ENCODE results near the gene LAMA3. TPM values are rescaled to one million over a fixed set of nuclear protein-coding genes. Genes with fewer than 3 reads are reported as not detected.

The LAMA3 gene
- total RNA-seq, 4 donors from 2014 or later = 46.3 to 80.6 (median 67.1) TPM

- H3K27ac ChIP-seq = peak overlapping the region in 1 of 4 donors; percentile 10
- TF ChIP-seq, protein P1, sequence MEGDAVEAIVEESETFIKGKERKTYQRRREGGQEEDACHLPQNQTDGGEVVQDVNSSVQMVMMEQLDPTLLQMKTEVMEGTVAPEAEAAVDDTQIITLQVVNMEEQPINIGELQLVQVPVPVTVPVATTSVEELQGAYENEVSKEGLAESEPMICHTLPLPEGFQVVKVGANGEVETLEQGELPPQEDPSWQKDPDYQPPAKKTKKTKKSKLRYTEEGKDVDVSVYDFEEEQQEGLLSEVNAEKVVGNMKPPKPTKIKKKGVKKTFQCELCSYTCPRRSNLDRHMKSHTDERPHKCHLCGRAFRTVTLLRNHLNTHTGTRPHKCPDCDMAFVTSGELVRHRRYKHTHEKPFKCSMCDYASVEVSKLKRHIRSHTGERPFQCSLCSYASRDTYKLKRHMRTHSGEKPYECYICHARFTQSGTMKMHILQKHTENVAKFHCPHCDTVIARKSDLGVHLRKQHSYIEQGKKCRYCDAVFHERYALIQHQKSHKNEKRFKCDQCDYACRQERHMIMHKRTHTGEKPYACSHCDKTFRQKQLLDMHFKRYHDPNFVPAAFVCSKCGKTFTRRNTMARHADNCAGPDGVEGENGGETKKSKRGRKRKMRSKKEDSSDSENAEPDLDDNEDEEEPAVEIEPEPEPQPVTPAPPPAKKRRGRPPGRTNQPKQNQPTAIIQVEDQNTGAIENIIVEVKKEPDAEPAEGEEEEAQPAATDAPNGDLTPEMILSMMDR (IDR thresholded peaks at IDR 0.05) = no peak
- TF ChIP-seq POLR2A (IDR thresholded peaks at IDR 0.05) = no peak
- TF ChIP-seq EP300 (IDR thresholded peaks at IDR 0.05) = no peak
- WGBS, 2 donors = 66 to 69% methylated on average over 7 of the region's 7 CpGs
- peaks cover 0 to 53% (median 0%) of the 10 kb centered on the region in 3 donors for H3K36me3 ChIP-seq
- DNase-seq (ENCODE audit: low spot score in 2 of 2) = no peak
- H3K9me3 ChIP-seq = no peaks in the 10 kb centered on the region
- H3K4me1 ChIP-seq = peaks cover 0 to 5% (median 0%) of the 10 kb centered on the region in 4 donors
- H3K4me3 ChIP-seq = no peak overlapping the region
- no peaks in the 10 kb centered on the region for H3K27me3 ChIP-seq
These were observed 187.7 kb downstream of the LAMA3 start for GRCh38 chr18:23876921-23877320.

- TF ChIP-seq EP300 (IDR thresholded peaks at IDR 0.05) (no peak), POLR2A (IDR thresholded peaks at IDR 0.05) (no peak)
- TF ChIP-seq, protein P1 (IDR thresholded peaks at IDR 0.05) = no peak
- H3K4me3 ChIP-seq = no peak overlapping the region
- peaks cover 0 to 1% (median 0%) of the 10 kb centered on the region in 4 donors for H3K4me1 ChIP-seq
- peak overlapping the region in 1 of 4 donors; percentile 10 for H3K27ac ChIP-seq
- no peaks in the 10 kb centered on the region for H3K9me3 ChIP-seq
- 63 to 64% methylated on average over 4 of the region's 4 CpGs for WGBS, 2 donors
- peaks cover 0 to 53% (median 0%) of the 10 kb centered on the region in 3 donors for H3K36me3 ChIP-seq
- no peak for DNase-seq (ENCODE audit: low spot score in 2 of 2)
- no peaks in the 10 kb centered on the region for H3K27me3 ChIP-seq
These were observed 188.1 kb downstream of the LAMA3 start for GRCh38 chr18:23877371-23877770.

DNA sequence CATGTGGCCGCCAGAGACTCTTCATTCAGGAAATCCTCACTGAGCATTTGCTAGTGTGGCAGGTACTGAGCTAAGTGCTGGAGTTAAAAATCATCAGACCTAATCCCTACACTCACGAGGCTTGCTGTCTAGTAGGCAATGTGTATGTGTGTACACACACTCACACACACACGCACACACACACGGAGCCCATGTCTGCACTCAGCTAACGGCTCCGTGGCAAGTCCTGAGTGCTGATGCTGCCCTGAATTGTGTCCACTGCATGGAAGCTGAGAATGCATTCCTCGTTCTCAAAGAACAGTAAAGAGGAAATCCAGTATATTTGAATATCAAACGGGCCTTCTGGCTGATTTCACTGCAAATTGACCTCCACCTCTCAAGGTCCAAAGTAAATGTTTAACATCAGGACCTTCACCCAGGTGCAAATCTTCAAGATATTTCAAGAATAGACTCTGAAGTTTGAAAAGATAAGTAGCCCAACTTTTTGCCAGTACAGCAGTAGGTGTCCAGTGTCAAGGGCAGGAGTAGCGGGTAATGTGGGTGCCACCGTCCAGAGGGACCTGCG lies 189.2 kb downstream of the LAMA3 start:
- TF ChIP-seq, protein P1 (IDR thresholded peaks at IDR 0.05) = no peak
- TF ChIP-seq POLR2A (IDR thresholded peaks at IDR 0.05) (no peak), EP300 (IDR thresholded peaks at IDR 0.05) (no peak)
- Histone ChIP-seq H3K27ac (no peak overlapping the region), H3K9me3 (no peaks in the 10 kb centered on the region), H3K4me3 (no peak overlapping the region), H3K27me3 (no peaks in the 10 kb centered on the region), H3K4me1 (peaks cover 0 to 9% (median 4%) of the 10 kb centered on the region in 4 donors), H3K36me3 (peaks cover 0 to 52% (median 0%) of the 10 kb centered on the region in 3 donors)
- WGBS, 2 donors = 85 to 90% methylated on average over 11 of the region's 11 CpGs
- DNase-seq (ENCODE audit: low spot score in 2 of 2) = no peak

DNA sequence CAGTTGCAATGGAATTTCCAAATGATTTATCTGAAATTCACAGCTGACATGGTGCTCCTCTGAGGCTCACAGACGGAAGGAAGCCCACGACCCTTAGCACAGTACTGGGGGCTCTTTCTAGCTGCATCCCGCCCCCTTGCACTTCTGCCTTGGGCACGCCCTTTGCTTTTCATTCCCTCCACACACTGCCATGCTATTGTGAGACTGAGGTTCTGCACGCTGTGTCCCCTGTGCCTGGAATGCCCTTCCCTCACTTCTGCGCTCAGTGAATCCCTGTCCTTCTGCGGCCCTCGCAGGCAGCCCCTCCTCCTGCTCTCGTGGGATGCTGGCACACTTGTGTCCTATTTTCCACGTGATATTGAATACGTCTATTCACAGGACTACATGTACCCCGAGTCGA lies 189.9 kb downstream of the LAMA3 start:
- Histone ChIP-seq H3K36me3 (peaks cover 0 to 52% (median 0%) of the 10 kb centered on the region in 3 donors), H3K27ac (no peak overlapping the region), H3K4me1 (peaks cover 0 to 15% (median 5%) of the 10 kb centered on the region in 4 donors), H3K9me3 (no peaks in the 10 kb centered on the region), H3K4me3 (no peak overlapping the region), H3K27me3 (no peaks in the 10 kb centered on the region)
- WGBS, 2 donors = 66 to 70% methylated on average over 13 of the region's 13 CpGs
- DNase-seq (ENCODE audit: low spot score in 2 of 2) = no peak
- TF ChIP-seq POLR2A (IDR thresholded peaks at IDR 0.05) (no peak), EP300 (IDR thresholded peaks at IDR 0.05) (no peak)
- TF ChIP-seq, protein P1 (IDR thresholded peaks at IDR 0.05) = no peak

DNA sequence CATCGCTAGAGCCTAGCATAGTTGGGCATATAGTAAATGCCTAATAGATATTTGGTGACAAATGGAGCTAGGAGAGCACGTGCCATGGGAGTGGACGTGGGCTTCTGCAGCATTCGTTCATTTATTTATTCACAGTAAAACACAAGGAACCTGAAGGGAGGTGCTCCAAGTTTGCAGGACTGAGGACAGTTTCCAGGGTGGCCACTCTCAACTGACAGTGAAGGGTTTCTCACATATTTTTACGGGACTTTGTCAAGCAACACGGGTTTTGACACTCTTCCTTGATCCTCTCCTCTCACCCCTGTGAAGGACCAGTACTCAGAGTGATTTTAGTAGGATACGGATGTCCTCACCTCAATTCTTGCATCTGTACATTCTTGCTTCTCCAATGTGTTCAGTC lies 190.3 kb downstream of the LAMA3 start:
- Histone ChIP-seq H3K36me3 (peaks cover 0 to 52% (median 0%) of the 10 kb centered on the region in 3 donors), H3K27ac (no peak overlapping the region), H3K4me3 (no peak overlapping the region), H3K4me1 (peaks cover 0 to 19% (median 6%) of the 10 kb centered on the region in 4 donors), H3K9me3 (no peaks in the 10 kb centered on the region), H3K27me3 (no peaks in the 10 kb centered on the region)
- no peak for DNase-seq (ENCODE audit: low spot score in 2 of 2)
- 89 to 93% methylated on average over 7 of the region's 7 CpGs for WGBS, 2 donors
- TF ChIP-seq POLR2A (IDR thresholded peaks at IDR 0.05) (no peak), EP300 (IDR thresholded peaks at IDR 0.05) (no peak)
- TF ChIP-seq, protein P1 (IDR thresholded peaks at IDR 0.05) = no peak

Measured in tibial nerve (tissue), 4 donors.